SH-SY5Y (cell line): ENCODE results near the gene SERPINE2.

Source experiments
- GATA2 ChIP-seq: IDR thresholded peaks from 2 replicates; pipeline ENCODE4 v1.6.1; 2011; ENCODE audit warnings: mild to moderate bottlenecking, low read depth, low read length
- GATA3 ChIP-seq: IDR thresholded peaks from 2 replicates; pipeline ENCODE4 v1.6.1; 2011; ENCODE audit warnings: low read depth, mild to moderate bottlenecking, low read length, moderate library complexity

Gene SERPINE2

GRCh38 chr2:224036731-224037361 is 2.2 kb downstream of the SERPINE2 start:
- TF ChIP-seq GATA2, result no peak
- TF ChIP-seq GATA3, result no peak

GRCh38 chr2:224034017-224034416 is 5.1 kb downstream of the SERPINE2 start:
- no peak for TF ChIP-seq GATA2
- no peak for TF ChIP-seq GATA3

GRCh38 chr2:224033601-224034000 is 5.5 kb downstream of the SERPINE2 start:
- TF ChIP-seq GATA2 (no peak), GATA3 (no peak)

- TF ChIP-seq GATA3 (no peak), GATA2 (no peak)
Measured at GRCh38 chr2:224032283-224032682, 6.8 kb downstream of the SERPINE2 start.

GRCh38 chr2:224031358-224031970 is 7.6 kb downstream of the SERPINE2 start:
- no peak for TF ChIP-seq GATA2

- no peak for TF ChIP-seq GATA3
- no peak for TF ChIP-seq GATA2
Measured at GRCh38 chr2:224030786-224031185, 8.3 kb downstream of the SERPINE2 start.

GRCh38 chr2:224029876-224030275 is 9.2 kb downstream of the SERPINE2 start:
- TF ChIP-seq GATA3, result no peak
- TF ChIP-seq GATA2, result no peak

- no peak for TF ChIP-seq GATA2
- no peak for TF ChIP-seq GATA3
Measured at GRCh38 chr2:224027931-224028330, 11.2 kb downstream of the SERPINE2 start.

- TF ChIP-seq GATA2 (no peak), GATA3 (no peak)
Measured at GRCh38 chr2:224027070-224027469, 12.0 kb downstream of the SERPINE2 start.

GRCh38 chr2:224025874-224026273 is 13.2 kb downstream of the SERPINE2 start:
- TF ChIP-seq GATA2 (no peak), GATA3 (no peak)

- TF ChIP-seq GATA2 (no peak), GATA3 (no peak)
Measured at GRCh38 chr2:224024270-224024669, 14.8 kb downstream of the SERPINE2 start.

- TF ChIP-seq GATA3, result no peak
- no peak for TF ChIP-seq GATA2
Measured at GRCh38 chr2:224023188-224023587, 15.9 kb downstream of the SERPINE2 start.

- TF ChIP-seq GATA3, result no peak
- TF ChIP-seq GATA2, result no peak
Measured at GRCh38 chr2:224022486-224022885, 16.6 kb downstream of the SERPINE2 start.

GRCh38 chr2:224020523-224020922 is 18.6 kb downstream of the SERPINE2 start:
- TF ChIP-seq GATA3 (no peak), GATA2 (no peak)

GRCh38 chr2:224017957-224018356 is 21.1 kb downstream of the SERPINE2 start:
- no peak for TF ChIP-seq GATA2
- no peak for TF ChIP-seq GATA3

GRCh38 chr2:224016963-224017362 is 22.1 kb downstream of the SERPINE2 start:
- no peak for TF ChIP-seq GATA3
- TF ChIP-seq GATA2, result no peak

- TF ChIP-seq GATA3 (no peak), GATA2 (no peak)
Measured at GRCh38 chr2:224014336-224014735, 24.8 kb downstream of the SERPINE2 start.
